H9 (cell line): ENCODE measurements around the gene ZNF814. TPM values are rescaled to one million over a fixed set of nuclear protein-coding genes. Genes with fewer than 3 reads are reported as not detected.
"Not testable (repeated sequence)": the region's sequence is repeated elsewhere in the genome, so short reads cannot be mapped to it uniquely, and the experiment has no call there.

ENCODE experiments used
- DNase-seq: peaks from one replicate; pipeline ENCODE4 v3.0.0-alpha.2; 2017
- H2AFZ ChIP-seq: one replicate; pipeline ENCODE4 v1.6.1; 2013; ENCODE audit warnings: mild to moderate bottlenecking, low read length, control low read depth, moderate library complexity
- H2AK5ac ChIP-seq: 2 replicates; pipeline ENCODE4 v1.6.1; 2013; ENCODE audit warnings: low read length, control low read depth, mixed read lengths; ENCODE audit not compliant: insufficient read length
- H2BK120ac ChIP-seq: one replicate; pipeline ENCODE4 v1.6.1; 2013; ENCODE audit warnings: low read depth, mild to moderate bottlenecking, low read length, control low read depth, inconsistent platforms; ENCODE audit not compliant: poor library complexity, severe bottlenecking
- H2BK12ac ChIP-seq: 2 replicates; pipeline ENCODE4 v1.6.1; 2013; ENCODE audit warnings: low read length, control low read depth, mixed read lengths, low read depth; ENCODE audit not compliant: insufficient read length
- H2BK15ac ChIP-seq: 2 replicates; pipeline ENCODE4 v1.6.1; 2013; ENCODE audit warnings: low read depth, low read length, control low read depth
- H2BK20ac ChIP-seq: one replicate; pipeline ENCODE4 v1.6.1; 2013; ENCODE audit warnings: low read depth, mild to moderate bottlenecking, low read length, control low read depth, inconsistent platforms; ENCODE audit not compliant: poor library complexity, severe bottlenecking
- H2BK5ac ChIP-seq: 2 replicates; pipeline ENCODE4 v1.6.1; 2013; ENCODE audit warnings: low read length, control low read depth, mixed read lengths; ENCODE audit not compliant: insufficient read length
- H3K14ac ChIP-seq: 2 replicates; pipeline ENCODE4 v1.6.1; 2013; ENCODE audit warnings: low read length, control low read depth; ENCODE audit not compliant: insufficient read depth
- H3K18ac ChIP-seq: 2 replicates; pipeline ENCODE4 v1.6.1; 2013; ENCODE audit warnings: low read depth, mild to moderate bottlenecking, mixed read lengths, low read length, control low read depth; ENCODE audit not compliant: insufficient read length
- H3K23ac ChIP-seq: 2 replicates; pipeline ENCODE4 v1.6.1; 2013; ENCODE audit warnings: low read length, control low read depth, mixed read lengths, low read depth; ENCODE audit not compliant: insufficient read length
- H3K23me2 ChIP-seq: 2 replicates; pipeline ENCODE4 v1.6.1; 2013; ENCODE audit warnings: low read depth, mild to moderate bottlenecking, mixed read lengths, low read length, control low read depth; ENCODE audit not compliant: insufficient read length, poor library complexity, severe bottlenecking
- H3K27ac ChIP-seq: 2 replicates; pipeline ENCODE4 v1.5.1; 2013; ENCODE audit warnings: low read length, control low read depth, mixed read lengths, low read depth; ENCODE audit not compliant: insufficient read length
- H3K27me3 ChIP-seq: 2 replicates; pipeline ENCODE4 v1.6.1; 2013; ENCODE audit warnings: low read length, control low read depth, inconsistent platforms; ENCODE audit not compliant: insufficient read depth
- H3K4ac ChIP-seq: 2 replicates; pipeline ENCODE4 v1.6.1; 2013; ENCODE audit warnings: low read depth, mild to moderate bottlenecking, control low read depth, inconsistent platforms, low read length, moderate library complexity
- H3K4me1 ChIP-seq: 2 replicates; pipeline ENCODE4 v1.6.1; 2013; ENCODE audit warnings: low read length, control low read depth, inconsistent platforms; ENCODE audit not compliant: insufficient read depth
- H3K4me2 ChIP-seq: 2 replicates; pipeline ENCODE4 v1.6.1; 2013; ENCODE audit warnings: low read length, control low read depth, mixed read lengths; ENCODE audit not compliant: insufficient read length, insufficient read depth
- H3K56ac ChIP-seq: 2 replicates; pipeline ENCODE4 v1.6.1; 2013; ENCODE audit warnings: low read depth, mild to moderate bottlenecking, mixed read lengths, low read length, control low read depth; ENCODE audit not compliant: insufficient read length
- H3K79me1 ChIP-seq: 2 replicates; pipeline ENCODE4 v1.6.1; 2013; ENCODE audit warnings: low read depth, mild to moderate bottlenecking, moderate library complexity, low read length, control low read depth, inconsistent platforms; ENCODE audit not compliant: insufficient read depth, poor library complexity, severe bottlenecking
- H3K79me2 ChIP-seq: 2 replicates; pipeline ENCODE4 v1.6.1; 2013; ENCODE audit warnings: low read length, control low read depth, inconsistent platforms; ENCODE audit not compliant: insufficient read depth
- H3K9ac ChIP-seq: 2 replicates; pipeline ENCODE4 v1.6.1; 2013; ENCODE audit warnings: low read length, control low read depth, mixed read lengths; ENCODE audit not compliant: insufficient read length; ENCODE audit errors: extremely low read depth
- H3K9me3 ChIP-seq: one replicate; pipeline ENCODE4 v1.6.1; 2013; ENCODE audit warnings: low read depth, low read length, inconsistent platforms; ENCODE audit not compliant: control insufficient read depth
- H3T11ph ChIP-seq: one replicate; pipeline ENCODE4 v1.6.1; 2013; ENCODE audit warnings: mild to moderate bottlenecking, low read length, control low read depth, inconsistent platforms
- H4K20me1 ChIP-seq: one replicate; pipeline ENCODE4 v1.6.1; 2013; ENCODE audit not compliant: control insufficient read depth, insufficient read length, insufficient read depth
- H4K5ac ChIP-seq: 2 replicates; pipeline ENCODE4 v1.6.1; 2013; ENCODE audit warnings: low read depth, mild to moderate bottlenecking, mixed read lengths, low read length, control low read depth; ENCODE audit not compliant: insufficient read length
- H4K8ac ChIP-seq: replicated peaks from 2 replicates; pipeline ENCODE4 v1.6.1; 2013; ENCODE audit warnings: low read length, control low read depth, mixed read lengths, low read depth; ENCODE audit not compliant: insufficient read length
- H4K91ac ChIP-seq: 2 replicates; pipeline ENCODE4 v1.6.1; 2013; ENCODE audit warnings: low read depth, mild to moderate bottlenecking, moderate library complexity, mixed read lengths, low read length, control low read depth; ENCODE audit not compliant: insufficient read length
- H3K27ac Mint-ChIP-seq, 3 experiments: 2 replicates in 2 of 3; 3 replicates in 1 of 3; pipeline ENCODE4 v1.8.0; 2020 to 2021; ENCODE audit warnings: mixed read lengths in 3 of 3, mild to moderate bottlenecking in 1 of 3, moderate library complexity in 1 of 3
- H3K27me3 Mint-ChIP-seq: 2 replicates; pipeline ENCODE4 v1.8.0; 2021; ENCODE audit warnings: low read depth, mild to moderate bottlenecking, moderate library complexity, mixed read lengths
- H3K36me3 Mint-ChIP-seq, 3 experiments: 2 replicates in 2 of 3; 3 replicates in 1 of 3; pipeline ENCODE4 v1.8.0; 2020 to 2021; ENCODE audit warnings: low read depth in 3 of 3, mixed read lengths in 3 of 3; ENCODE audit not compliant: insufficient read depth in 1 of 3
- H3K4me1 Mint-ChIP-seq, 2 experiments: 2 replicates each; pipeline ENCODE4 v1.8.0; 2020; ENCODE audit warnings: mixed read lengths in 2 of 2
- H3K4me3 Mint-ChIP-seq, 2 experiments: 2 replicates in 1 of 2; 3 replicates in 1 of 2; pipeline ENCODE4 v1.8.0; 2020 to 2021; ENCODE audit warnings: mild to moderate bottlenecking in 2 of 2, mixed read lengths in 2 of 2, moderate library complexity in 1 of 2
- H3K9me3 Mint-ChIP-seq, 2 experiments: 2 replicates in 1 of 2; 3 replicates in 1 of 2; pipeline ENCODE4 v1.8.0; 2020; ENCODE audit warnings: mild to moderate bottlenecking in 2 of 2, mixed read lengths in 2 of 2, moderate library complexity in 1 of 2
- CTCF ChIP-seq: fragments of 200-600 bp; sonication (generic); conservative IDR thresholded peaks from 3 replicates; pipeline ENCODE4 v1.8.0; 2021; ENCODE audit warnings: antibody characterized with exemption, mild to moderate bottlenecking
- WGBS: extraction: QIAGEN DNeasy Blood & Tissue Kit; methylation state at CpG from one replicate; pipeline ENCODE4 v1.1.7; 2013; ENCODE audit warnings: missing lambda C conversion rate, low lambda C conversion rate, mixed read lengths; ENCODE audit not compliant: insufficient read length; ENCODE audit errors: extremely low coverage; 5-methylcytosine and 5-hydroxymethylcytosine counted together
- total RNA-seq: library from RNA; stranded (reverse); gene quantifications from 2 replicates; pipeline ENCODE4 v1.2.1, GENCODE V29; 2021

ZNF814 gene
- total RNA-seq, 1 experiment from 2014 or later, result 103 TPM

GRCh38 chr19:57870225-57870624 lies 18.6 kb downstream of the ZNF814 start:
- Mint-ChIP-seq H3K27me3 (peaks cover 3% of the 10 kb centered on the region; the same call in 1 of the 2 replicates), H3K27ac (no peak overlapping the region), H3K9me3 (peaks cover 43 to 45% of the 10 kb centered on the region in 2 experiments), H3K4me1 (0 out of 4 replicates have a peak, but pooled peaks cover 0 to 4% of the 10 kb centered on the region in 2 experiments), H3K4me3 (no peak overlapping the region), H3K36me3 (peaks cover 70 to 89% (median 89%) of the 10 kb centered on the region in 3 experiments)
- Histone ChIP-seq H3K9ac (no peak overlapping the region), H3K79me2 (peaks cover 10% of the 10 kb centered on the region; the same call in 1 of the 2 replicates), H2AK5ac (no peak overlapping the region), H2BK120ac (no peak overlapping the region), H3K23ac (no peak overlapping the region), H4K91ac (no peak overlapping the region), H3K9me3 (peaks cover 32% of the 10 kb centered on the region), H2BK15ac (no peak overlapping the region), H3K27me3 (0 out of 2 replicates have a peak, but pooled peaks cover 2% of the 10 kb centered on the region), H3K79me1 (no peaks in the 10 kb centered on the region), H3K4me2 (no peak overlapping the region), H4K8ac (no peak overlapping the region), H3K4me1 (no peaks in the 10 kb centered on the region), H2BK20ac (no peak overlapping the region), H2BK12ac (no peak overlapping the region), H4K20me1 (no peaks in the 10 kb centered on the region), H3K18ac (no peak overlapping the region), H2BK5ac (no peak overlapping the region), H3K23me2 (no peaks in the 10 kb centered on the region), H2AFZ (no peak overlapping the region), H3K56ac (no peak overlapping the region), H3K27ac (no peak overlapping the region), H3K14ac (no peak overlapping the region), H4K5ac (no peak overlapping the region), H3K4ac (no peak overlapping the region), H3T11ph (no peak overlapping the region)
- WGBS, result no CpG with 5 or more reads among the region's 2 CpGs
- no peak for TF ChIP-seq CTCF
- DNase-seq, result no peak

GRCh38 chr19:57869655-57870054 lies 19.2 kb downstream of the ZNF814 start:
- H3K27ac ChIP-seq, result not testable (repeated sequence)

More at GRCh38 chr19:57869655-57870054, 19.2 kb downstream of the ZNF814 start:
- not testable (repeated sequence) for H4K91ac ChIP-seq, H4K20me1 ChIP-seq, H3K27ac Mint-ChIP-seq, H2BK12ac ChIP-seq, H3K9ac ChIP-seq, H2BK5ac ChIP-seq, H3K14ac ChIP-seq, H3K4me2 ChIP-seq, H3K18ac ChIP-seq, H3K27me3 ChIP-seq, H3T11ph ChIP-seq, H3K4me1 ChIP-seq, H3K56ac ChIP-seq, H4K8ac ChIP-seq, H3K4me3 Mint-ChIP-seq, H3K27me3 Mint-ChIP-seq, H2BK120ac ChIP-seq, H3K23ac ChIP-seq, H3K4me1 Mint-ChIP-seq, DNase-seq, H3K79me1 ChIP-seq, H2BK15ac ChIP-seq, H3K23me2 ChIP-seq, H3K4ac ChIP-seq, H2AFZ ChIP-seq, H2AK5ac ChIP-seq, H4K5ac ChIP-seq, H2BK20ac ChIP-seq
- Mint-ChIP-seq H3K9me3 (peaks cover 39 to 41% of the 10 kb centered on the region in 2 experiments), H3K36me3 (peaks cover 70 to 89% (median 89%) of the 10 kb centered on the region in 3 experiments)
- H3K79me2 ChIP-seq, result peaks cover 10% of the 10 kb centered on the region; the same call in 1 of the 2 replicates
- H3K9me3 ChIP-seq, result peaks cover 28% of the 10 kb centered on the region
- no CpG with 5 or more reads among the region's 6 CpGs for WGBS
